Stomach (tissue), 4 donors: ENCODE results near the gene BBS12.

Source experiments
- EP300 ChIP-seq: sonication (generic); formaldehyde crosslinking; IDR thresholded peaks from one replicate; pipeline ENCODE4 v1.6.1; 2017; ENCODE audit warnings: antibody characterized with exemption
- POLR2A ChIP-seq, 4 donors: fragments of 450-650 bp; IDR thresholded peaks; one replicate each; pipeline ENCODE4 v1.6.1; 2016; ENCODE audit warnings: antibody characterized with exemption in 4 of 4, control low read depth in 2 of 4, mild to moderate bottlenecking in 1 of 4, moderate library complexity in 1 of 4

DNA sequence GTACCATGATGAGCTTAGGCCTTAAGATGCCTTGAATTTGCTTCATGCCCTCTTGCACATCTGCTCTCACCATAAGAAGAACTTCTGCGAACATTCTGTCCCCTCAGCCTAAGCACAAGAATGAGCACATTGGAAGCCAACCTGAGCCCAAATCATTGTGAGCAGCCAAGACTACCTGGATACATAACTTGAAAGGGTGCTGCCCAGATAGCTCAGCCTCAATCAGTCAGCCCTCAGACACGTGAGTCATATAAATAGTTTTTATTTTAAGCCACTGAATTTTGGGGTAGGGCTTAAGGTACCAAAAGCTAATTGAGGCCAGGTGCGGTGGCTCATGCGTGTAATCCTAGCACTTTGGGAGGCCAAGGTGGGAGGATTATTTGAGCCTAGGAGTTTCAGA is 27.5 kb upstream of the BBS12 start:
- TF ChIP-seq POLR2A (IDR thresholded peaks at IDR 0.05), result no peak
- TF ChIP-seq EP300, result no peak
